ENCODE measurements around the gene TMEM39B. TPM values are rescaled to one million over a fixed set of nuclear protein-coding genes. Genes with fewer than 3 reads are reported as not detected.
A peak's percentile ranks its signal among the peaks of the same experiment; 100 is the strongest.

TMEM39B gene
- total and polyA plus RNA-seq, 4 experiments from 2014 or later: 1.1 to 19.1 (median 11.3) TPM

DNA sequence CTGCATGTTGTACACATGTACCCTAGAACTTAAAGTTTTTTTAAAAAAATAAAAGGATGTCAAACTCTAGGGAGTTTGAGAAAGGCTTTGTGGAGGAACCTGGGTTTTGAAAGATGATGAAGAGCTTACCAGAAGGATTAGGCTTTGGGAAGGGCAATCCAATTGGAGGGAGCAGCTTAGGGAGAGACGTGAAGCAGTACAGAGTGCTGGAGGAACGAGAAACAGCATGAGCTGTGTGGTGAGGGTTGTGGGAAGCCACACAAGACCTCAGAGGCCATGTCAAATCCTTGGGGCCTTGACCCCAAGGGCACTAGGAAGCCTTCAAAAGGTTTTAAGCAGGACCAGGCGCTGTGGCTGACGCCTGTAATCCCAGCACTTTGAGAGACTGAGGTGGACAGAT is 26.7 kb downstream of the TMEM39B start:
- ChIA-PET CTCF (ENCODE audit: partially characterized antibody) (interaction anchor here (2.6 kb wide), 1 partner anchor 10 kb away, joined by 11 read pairs; no protein-coding TSS in a partner anchor), POLR2A (ENCODE audit: partially characterized antibody) (interaction anchor here (0.9 kb wide), 1 partner anchor 26 kb away, joined by 3 read pairs; the partner anchor contains the start of gene TMEM39B)
- H3K36me3 Mint-ChIP-seq: peaks cover 25 to 49% of the 10 kb centered on the region in 2 donors
- Histone ChIP-seq H3K36me3 (ENCODE audit: insufficient read depth, low read length) (peaks cover 31% of the 10 kb centered on the region), H3K9me3 (ENCODE audit: control insufficient read depth in 1 of 2, low read length in 2 of 2) (no peaks in the 10 kb centered on the region), H3K27ac (ENCODE audit: low read depth, low read length) (no peak overlapping the region), H3K4me3 (ENCODE audit: low read length in 2 of 2) (no peak overlapping the region), H3K27me3 (ENCODE audit: insufficient read depth, low read length) (no peaks in the 10 kb centered on the region), H3K4me1 (ENCODE audit: insufficient read depth, low read length) (no peaks in the 10 kb centered on the region)
- no peaks in the 10 kb centered on the region for H3K4me1 Mint-ChIP-seq
- DNase-seq: no peak
- H3K4me3 Mint-ChIP-seq: no peak overlapping the region
- intact Hi-C loops (cut with micrococcal nuclease): no loop called here
- H3K9me3 Mint-ChIP-seq: peaks cover 0 to 2% (median 0%) of the 10 kb centered on the region in 8 donors
- peak overlapping the region in 3 of 7 donors; percentile 35 to 79 (median 72) for H3K27ac Mint-ChIP-seq
- no peaks in the 10 kb centered on the region for H3K27me3 Mint-ChIP-seq

DNA sequence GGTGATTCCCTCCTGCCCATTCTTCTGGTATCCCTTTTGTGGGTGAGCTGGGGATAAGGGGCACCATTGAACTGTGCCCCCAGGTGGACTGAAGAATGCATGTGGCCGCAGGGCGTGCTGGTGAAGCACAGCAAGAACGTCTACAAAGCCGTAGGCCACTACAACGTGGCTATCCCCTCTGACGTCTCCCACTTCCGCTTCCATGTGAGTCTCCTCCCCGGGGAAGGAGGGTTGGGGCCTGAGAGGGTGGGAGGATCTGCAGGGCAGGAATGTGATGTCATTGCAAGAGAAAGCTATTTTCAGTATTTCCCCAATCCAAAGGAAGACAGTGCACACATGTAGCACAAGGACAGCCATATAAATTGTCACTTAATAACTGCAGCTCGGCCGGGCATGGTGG is 27.6 kb downstream of the TMEM39B start:
- H3K4me1 Mint-ChIP-seq: peaks cover 0 to 2% (median under 1%) of the 10 kb centered on the region in 4 donors
- H3K27me3 ChIP-seq (ENCODE audit: insufficient read depth, low read length): no peaks in the 10 kb centered on the region
- ChIA-PET CTCF (ENCODE audit: partially characterized antibody) (interaction anchor here (1.1 to 2.6 kb wide), 2 partner anchors 9 to 11 kb away, joined by 3 to 11 read pairs; no protein-coding TSS in a partner anchor), POLR2A (ENCODE audit: partially characterized antibody) (no interaction called here)
- no peak for DNase-seq
- H3K27ac ChIP-seq (ENCODE audit: low read depth, low read length): no peak overlapping the region
- intact Hi-C loops (cut with micrococcal nuclease): no loop called here
- no peaks in the 10 kb centered on the region for H3K4me1 ChIP-seq (ENCODE audit: insufficient read depth, low read length)
- H3K4me3 ChIP-seq (ENCODE audit: low read length in 2 of 2): no peak overlapping the region
- no peak overlapping the region for H3K27ac Mint-ChIP-seq
- H3K36me3 ChIP-seq (ENCODE audit: insufficient read depth, low read length): peaks cover 22% of the 10 kb centered on the region
- H3K4me3 Mint-ChIP-seq: no peak overlapping the region
- H3K27me3 Mint-ChIP-seq: no peaks in the 10 kb centered on the region
- H3K36me3 Mint-ChIP-seq: peaks cover 17 to 40% of the 10 kb centered on the region in 2 donors
- H3K9me3 Mint-ChIP-seq: peaks cover 0 to 2% (median 0%) of the 10 kb centered on the region in 8 donors
- no peaks in the 10 kb centered on the region for H3K9me3 ChIP-seq (ENCODE audit: control insufficient read depth in 1 of 2, low read length in 2 of 2)

DNA sequence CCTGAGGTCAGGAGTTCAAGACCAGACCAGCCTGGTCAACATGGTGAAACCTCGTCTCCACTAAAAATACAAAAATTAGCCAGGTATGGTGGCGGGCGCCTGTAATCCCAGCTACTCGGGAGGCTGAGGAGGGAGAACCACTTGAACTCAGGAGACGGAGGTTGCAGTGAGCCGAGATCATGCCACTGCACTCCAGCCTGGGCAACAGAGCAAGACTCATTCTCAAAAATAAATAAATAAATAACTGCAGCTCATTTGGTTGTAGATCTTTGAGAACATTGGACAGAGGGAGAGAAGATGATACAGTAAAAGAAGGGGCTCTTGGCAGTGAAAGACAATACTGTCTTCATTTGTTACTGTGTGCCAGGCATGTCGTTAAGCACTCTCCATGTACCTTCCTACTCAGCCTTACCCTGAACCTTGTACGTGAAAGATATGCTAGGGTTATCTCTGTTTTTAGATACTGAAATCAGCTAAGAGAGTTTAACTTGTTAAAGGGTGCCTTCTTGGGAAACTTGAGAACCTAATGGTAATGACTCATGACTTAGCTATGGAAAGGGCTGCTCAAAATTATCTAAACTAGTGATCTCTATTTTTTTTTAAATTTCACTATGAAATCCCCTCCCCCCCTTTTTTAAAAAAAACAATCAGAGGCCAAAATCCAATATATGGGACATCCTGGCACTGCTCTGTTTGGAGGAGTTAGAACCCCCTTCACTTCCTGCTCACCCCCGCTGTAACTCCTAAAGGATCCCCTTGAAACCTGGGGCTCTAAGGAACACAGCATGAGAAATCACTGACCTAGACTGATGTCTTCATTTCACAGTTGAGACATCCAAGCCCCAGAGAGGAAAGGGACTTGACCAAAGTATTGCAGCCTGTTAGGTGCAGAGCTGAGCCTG is 28.3 kb downstream of the TMEM39B start:
- H3K36me3 Mint-ChIP-seq: peaks cover 10 to 33% of the 10 kb centered on the region in 2 donors
- POLR2A ChIA-PET (ENCODE audit: partially characterized antibody): no interaction called here
- H3K27ac Mint-ChIP-seq: no peak overlapping the region
- CTCF ChIA-PET (ENCODE audit: partially characterized antibody): interaction anchor here (0.7 to 2.6 kb wide), 3 partner anchors 9 to 25 kb away, joined by 3 to 11 read pairs (median 4); no protein-coding TSS in a partner anchor
- Histone ChIP-seq H3K4me1 (ENCODE audit: insufficient read depth, low read length) (no peaks in the 10 kb centered on the region), H3K27me3 (ENCODE audit: insufficient read depth, low read length) (no peaks in the 10 kb centered on the region), H3K9me3 (ENCODE audit: control insufficient read depth in 1 of 2, low read length in 2 of 2) (no peaks in the 10 kb centered on the region), H3K36me3 (ENCODE audit: insufficient read depth, low read length) (peaks cover 15% of the 10 kb centered on the region), H3K27ac (ENCODE audit: low read depth, low read length) (no peak overlapping the region), H3K4me3 (ENCODE audit: low read length in 2 of 2) (no peak overlapping the region)
- H3K27me3 Mint-ChIP-seq: no peaks in the 10 kb centered on the region
- no peak overlapping the region for H3K4me3 Mint-ChIP-seq
- intact Hi-C loops (cut with micrococcal nuclease): no loop called here
- H3K4me1 Mint-ChIP-seq: peaks cover 0 to 4% (median under 1%) of the 10 kb centered on the region in 4 donors
- no peak for DNase-seq
- H3K9me3 Mint-ChIP-seq: peaks cover 0 to 2% (median 0%) of the 10 kb centered on the region in 8 donors

DNA sequence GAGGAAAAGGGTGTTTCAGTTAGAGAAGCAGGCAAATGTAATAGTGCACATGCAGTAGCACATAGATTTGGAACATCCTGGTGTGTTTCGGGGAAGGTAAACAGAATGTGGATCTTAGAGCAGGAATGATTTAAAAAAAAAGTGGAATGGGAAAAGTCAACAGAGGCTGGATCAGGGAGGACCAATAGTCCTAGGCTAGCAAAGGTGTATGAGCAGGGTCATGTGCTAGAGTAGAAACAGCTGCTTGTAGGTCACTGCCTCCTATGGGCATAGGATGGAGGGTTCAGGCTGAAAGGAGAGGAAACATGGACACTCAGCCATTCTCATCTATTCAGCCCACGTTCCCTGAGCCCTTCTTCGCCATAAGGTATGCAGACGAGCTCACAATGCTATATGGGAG is 31.4 kb downstream of the TMEM39B start:
- Mint-ChIP-seq H3K27ac (peak overlapping the region in 3 of 7 donors; percentile 5 to 24 (median 6)), H3K27me3 (no peaks in the 10 kb centered on the region), H3K4me3 (peak overlapping the region in 1 of 8 donors; percentile 45), H3K4me1 (peaks cover 5 to 26% (median 15%) of the 10 kb centered on the region in 4 donors), H3K9me3 (peaks cover 0 to 4% (median 0%) of the 10 kb centered on the region in 8 donors), H3K36me3 (peaks cover 4 to 32% of the 10 kb centered on the region in 2 donors)
- POLR2A ChIA-PET (ENCODE audit: partially characterized antibody): no interaction called here
- H3K9me3 ChIP-seq (ENCODE audit: control insufficient read depth in 1 of 2, low read length in 2 of 2): no peaks in the 10 kb centered on the region
- intact Hi-C loops (cut with micrococcal nuclease): no loop called here
- CTCF ChIA-PET (ENCODE audit: partially characterized antibody): interaction anchor here (0.6 kb wide), 1 partner anchor 534 kb away, joined by 3 read pairs; no protein-coding TSS in a partner anchor
- H3K27ac ChIP-seq (ENCODE audit: low read depth, low read length): no peak overlapping the region
- H3K36me3 ChIP-seq (ENCODE audit: insufficient read depth, low read length): peaks cover 15% of the 10 kb centered on the region
- no peak for DNase-seq
- H3K27me3 ChIP-seq (ENCODE audit: insufficient read depth, low read length): no peaks in the 10 kb centered on the region
- peaks cover 8% of the 10 kb centered on the region for H3K4me1 ChIP-seq (ENCODE audit: insufficient read depth, low read length)
- no peak overlapping the region for H3K4me3 ChIP-seq (ENCODE audit: low read length in 2 of 2)

DNA sequence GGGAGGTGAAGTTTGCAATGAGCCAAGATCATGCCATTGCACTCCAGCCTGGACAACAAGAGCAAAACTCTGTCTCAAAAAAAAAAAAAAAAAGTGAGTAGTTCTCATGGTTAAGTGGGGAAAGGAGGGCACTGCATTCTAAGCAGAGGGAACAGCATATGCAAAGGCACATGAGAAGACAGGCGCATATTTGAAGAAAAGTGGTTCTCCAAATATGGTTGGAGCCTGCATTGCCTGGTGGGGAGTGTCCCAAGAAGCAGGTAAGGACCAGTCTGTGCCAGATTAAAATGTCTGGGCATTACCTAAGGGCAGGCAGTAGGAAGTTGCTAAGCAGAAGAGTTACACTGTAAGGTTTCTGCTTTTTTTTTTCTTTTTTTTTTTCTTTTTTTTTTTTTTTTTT is 32.6 kb downstream of the TMEM39B start:
- H3K36me3 ChIP-seq (ENCODE audit: insufficient read depth, low read length): peaks cover 10% of the 10 kb centered on the region
- H3K36me3 Mint-ChIP-seq: peaks cover 4 to 28% of the 10 kb centered on the region in 2 donors
- intact Hi-C loops (cut with micrococcal nuclease): loop anchor here (5.0 kb wide), 3 partner anchors 163 to 287 kb away; partner anchors contain the start of genes BSDC1 and HDAC1
- CTCF ChIA-PET (ENCODE audit: partially characterized antibody): no interaction called here
- POLR2A ChIA-PET (ENCODE audit: partially characterized antibody): no interaction called here
- H3K27ac Mint-ChIP-seq: peak overlapping the region in 2 of 7 donors; percentile 24 to 95
- H3K4me1 ChIP-seq (ENCODE audit: insufficient read depth, low read length): peaks cover 20% of the 10 kb centered on the region
- no peaks in the 10 kb centered on the region for H3K9me3 ChIP-seq (ENCODE audit: control insufficient read depth in 1 of 2, low read length in 2 of 2)
- peak overlapping the region in 3 of 8 donors; percentile 18 to 59 (median 36) for H3K4me3 Mint-ChIP-seq
- H3K4me3 ChIP-seq (ENCODE audit: low read length in 2 of 2): no peak overlapping the region
- peaks cover 0 to 4% (median 0%) of the 10 kb centered on the region in 8 donors for H3K9me3 Mint-ChIP-seq
- no peak for DNase-seq
- H3K27me3 Mint-ChIP-seq: no peaks in the 10 kb centered on the region
- no peak overlapping the region for H3K27ac ChIP-seq (ENCODE audit: low read depth, low read length)
- H3K27me3 ChIP-seq (ENCODE audit: insufficient read depth, low read length): no peaks in the 10 kb centered on the region
- peaks cover 10 to 37% (median 23%) of the 10 kb centered on the region in 4 donors for H3K4me1 Mint-ChIP-seq

DNA sequence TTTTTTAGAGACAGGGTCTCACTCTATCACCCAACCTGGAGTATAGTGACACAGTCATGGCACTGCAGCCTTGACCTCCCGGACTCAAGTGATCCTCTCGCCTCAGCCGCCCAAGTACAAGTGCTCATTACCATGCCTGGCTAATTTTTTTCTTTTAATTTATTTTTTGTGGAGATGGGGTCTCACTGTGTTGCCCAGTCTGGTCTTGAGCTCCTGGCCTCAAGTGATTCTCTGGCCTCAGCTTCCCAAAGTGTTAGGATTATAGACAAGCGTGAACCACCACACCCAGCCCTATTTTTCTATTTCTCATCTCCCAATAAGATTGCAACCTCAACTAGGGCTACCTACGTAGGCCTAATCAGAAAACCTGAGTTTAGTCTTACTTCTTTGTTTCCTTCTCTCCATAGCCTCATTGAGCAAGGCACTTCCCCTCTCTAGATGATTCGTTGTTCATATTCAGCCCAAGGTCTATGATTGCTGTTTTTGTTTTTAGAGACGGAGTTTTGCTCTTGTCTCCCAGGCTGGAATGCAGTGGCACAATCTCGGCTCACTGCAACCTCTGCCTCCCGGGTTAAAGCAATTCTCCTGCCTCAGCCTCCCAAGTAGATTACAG is 34.0 kb downstream of the TMEM39B start:
- Histone ChIP-seq H3K27ac (ENCODE audit: low read depth, low read length) (no peak overlapping the region), H3K9me3 (ENCODE audit: control insufficient read depth in 1 of 2, low read length in 2 of 2) (no peaks in the 10 kb centered on the region), H3K27me3 (ENCODE audit: insufficient read depth, low read length) (no peaks in the 10 kb centered on the region), H3K36me3 (ENCODE audit: insufficient read depth, low read length) (no peaks in the 10 kb centered on the region), H3K4me3 (ENCODE audit: low read length in 2 of 2) (no peak overlapping the region), H3K4me1 (ENCODE audit: insufficient read depth, low read length) (peaks cover 35% of the 10 kb centered on the region)
- ChIA-PET CTCF (ENCODE audit: partially characterized antibody) (interaction anchor here (1.4 to 2.9 kb wide), 3 partner anchors 23 to 442 kb away, joined by 3 to 32 read pairs (median 4); partner anchors contain the start of gene TMEM39B), POLR2A (ENCODE audit: partially characterized antibody) (interaction anchor here (1.0 to 3.7 kb wide), 10 partner anchors 22 to 344 kb away, joined by 3 to 63 read pairs (median 13); partner anchors contain the start of genes BSDC1, KHDRBS1, TMEM39B and TXLNA)
- intact Hi-C loops (cut with micrococcal nuclease): loop anchor here (1.0 to 5.0 kb wide), 4 partner anchors 34 to 286 kb away; partner anchors contain the start of genes BSDC1, HDAC1 and TMEM39B
- no peak for DNase-seq
- Mint-ChIP-seq H3K27ac (peak overlapping the region; percentile 13 to 95 (median 78)), H3K36me3 (peaks cover 5 to 25% of the 10 kb centered on the region in 2 donors), H3K4me1 (peaks cover 25 to 51% (median 36%) of the 10 kb centered on the region in 4 donors), H3K27me3 (no peaks in the 10 kb centered on the region), H3K4me3 (peak overlapping the region; percentile 27 to 100 (median 68)), H3K9me3 (peaks cover 0 to 4% (median 0%) of the 10 kb centered on the region in 8 donors)

All from CD4-positive, alpha-beta memory T cell (primary cell).